HG03342 (cell line): ENCODE measurements around the gene SUPT4H1.
A peak's percentile ranks its signal among the peaks of the same experiment; 100 is the strongest.

Experiments used
- ATAC-seq: cut with Tn5 transposase; IDR thresholded peaks from one replicate; pipeline ENCODE4 v1.9.1; 2021; ENCODE audit warnings: mild to moderate bottlenecking, moderate library complexity; ENCODE audit not compliant: unreplicated experiment

Gene SUPT4H1

DNA sequence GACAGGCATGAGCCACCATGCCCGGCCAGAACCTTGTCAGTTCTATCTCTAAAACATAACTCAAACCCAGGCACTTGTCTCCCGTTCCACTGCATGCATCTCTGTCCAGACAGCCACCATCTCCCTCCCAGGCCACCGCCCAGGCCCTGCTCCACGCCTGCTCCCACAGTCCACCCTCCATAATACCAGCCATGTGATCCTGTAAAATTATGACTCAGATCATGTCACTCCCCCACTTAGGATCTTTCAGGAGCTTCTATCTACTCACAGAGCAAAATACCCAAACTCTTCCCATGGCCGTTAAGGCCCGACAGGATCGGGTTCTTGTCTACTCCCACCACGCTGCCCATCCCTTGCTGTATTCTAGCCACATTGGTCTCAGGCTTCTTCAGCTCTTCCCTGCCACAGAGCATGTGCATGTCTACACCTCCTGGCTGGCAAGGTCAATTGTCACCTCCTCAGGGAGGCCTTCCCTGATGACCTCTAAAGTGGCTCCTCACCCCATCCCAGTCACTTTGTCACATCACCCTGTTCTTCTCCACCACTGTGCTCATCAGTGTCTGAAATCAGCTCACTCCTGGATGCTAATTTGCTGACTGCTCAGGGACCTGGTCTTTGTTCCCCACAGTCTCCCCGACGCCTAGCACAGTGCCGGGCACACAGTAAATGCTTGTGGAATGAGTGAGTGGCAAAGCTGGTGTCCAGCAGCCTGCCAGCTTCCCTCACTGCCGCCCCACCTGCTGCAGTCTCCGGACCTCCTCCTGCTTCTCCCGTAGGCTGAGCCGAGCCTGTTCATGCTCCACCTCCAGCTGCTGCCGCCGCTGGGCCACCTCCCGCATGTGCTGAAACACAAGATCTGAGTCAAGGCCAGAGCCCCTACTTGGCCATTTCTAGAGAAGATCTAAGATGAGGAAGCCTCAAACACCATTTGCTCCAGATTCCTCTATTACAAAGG is 30.2 kb downstream of the SUPT4H1 start:
- ATAC-seq: no peak

DNA sequence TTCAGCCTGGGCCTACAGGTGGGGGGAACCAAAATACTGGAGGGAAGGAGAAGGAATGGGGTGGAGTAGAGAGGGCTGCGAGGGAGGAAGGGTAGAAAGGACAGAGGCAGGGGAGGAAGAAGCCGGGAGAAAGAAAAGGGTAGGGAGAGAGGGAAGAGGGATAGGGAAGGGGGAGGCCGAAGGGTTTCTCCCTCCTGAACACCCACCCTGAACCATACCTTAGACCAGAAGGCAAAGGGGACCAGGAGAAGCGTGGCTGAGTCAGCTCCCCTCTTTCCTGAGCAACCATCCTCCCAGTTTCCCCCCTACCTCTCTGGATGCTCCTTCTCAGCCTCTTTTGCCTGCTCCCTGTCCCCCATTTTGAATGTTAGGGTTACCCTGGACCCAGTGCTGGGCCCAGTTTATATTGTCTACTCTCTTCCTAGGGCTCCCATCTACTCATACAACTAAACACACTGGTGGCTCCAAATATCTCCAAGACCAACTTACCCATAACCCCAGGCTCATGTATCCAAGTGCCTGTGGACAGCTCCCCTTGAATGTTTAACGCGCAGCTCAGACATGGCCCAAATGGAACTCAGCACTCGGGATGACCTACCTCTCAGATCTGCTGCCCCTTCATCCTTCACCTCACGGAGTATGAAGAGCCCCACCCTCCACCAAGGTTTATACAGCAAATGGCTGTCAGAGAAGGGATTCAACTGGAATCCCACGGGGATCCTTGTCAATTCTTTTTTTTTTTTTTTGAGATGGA is 31.3 kb downstream of the SUPT4H1 start:
- no peak for ATAC-seq

DNA sequence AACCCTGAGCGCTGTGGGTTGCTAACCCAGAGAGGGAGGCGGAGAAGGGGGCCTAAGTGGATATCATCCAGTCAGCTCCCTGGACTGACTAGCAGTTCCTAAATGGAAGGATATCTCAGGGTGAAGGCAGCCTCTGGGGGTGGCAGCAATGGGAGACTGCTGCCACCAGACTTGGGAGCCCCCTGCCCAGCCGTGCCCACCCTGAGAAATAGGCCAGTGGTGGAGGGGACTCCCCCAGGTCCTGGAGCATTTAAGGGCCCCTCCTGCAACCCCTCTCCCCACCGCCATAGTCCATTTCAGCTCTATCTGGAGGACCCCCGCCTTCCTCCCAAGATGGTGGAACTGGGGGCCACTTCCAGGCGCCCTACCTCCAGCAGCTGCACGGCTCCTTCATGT is 31.8 kb downstream of the SUPT4H1 start:
- no peak for ATAC-seq

DNA sequence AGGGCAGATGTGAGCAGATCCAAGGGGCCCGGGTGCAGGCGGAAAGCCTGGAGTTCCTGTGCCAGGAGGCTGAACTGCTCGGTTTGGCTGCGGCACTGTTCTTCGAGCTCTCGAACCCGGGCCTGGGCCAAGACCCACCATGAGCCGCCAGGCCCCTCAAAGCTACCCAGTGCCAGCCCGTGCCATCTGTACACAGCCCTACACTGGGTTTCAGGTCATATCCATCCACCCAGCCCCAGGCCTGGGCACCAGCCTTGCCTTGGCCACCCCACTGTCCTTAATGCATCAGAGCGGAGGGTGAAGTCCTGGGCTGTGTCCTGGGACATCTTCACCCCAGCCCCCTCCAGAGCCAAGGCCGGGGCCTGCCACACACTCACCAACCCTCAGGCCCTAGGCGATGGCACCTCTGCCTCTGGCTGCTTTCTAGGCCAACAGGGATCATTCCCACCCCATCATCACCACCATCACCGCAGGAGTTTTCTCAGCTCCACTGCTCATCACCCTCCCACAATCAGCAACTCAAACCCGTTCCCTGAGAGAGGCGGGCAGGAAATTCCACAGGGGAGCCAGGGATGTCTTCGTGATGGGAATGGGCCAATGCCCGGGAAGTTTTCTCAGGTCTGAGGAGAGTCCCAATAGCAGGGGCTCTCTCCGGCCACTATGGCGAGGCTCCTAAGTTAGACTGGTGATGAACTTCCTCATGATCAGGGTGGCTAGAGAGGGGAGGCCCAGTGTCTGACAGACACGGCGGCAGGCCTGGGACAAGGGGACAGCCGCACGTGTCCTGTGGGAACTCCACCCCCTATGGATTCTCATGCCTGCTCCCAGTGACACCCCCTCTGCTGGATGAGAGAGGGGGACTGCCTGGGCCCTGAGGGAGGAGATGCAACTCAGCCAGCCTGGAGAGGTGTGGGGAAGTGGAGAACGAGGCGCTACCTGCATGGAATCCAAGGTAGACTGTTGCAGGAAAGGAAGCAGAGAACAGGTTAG is 32.5 kb downstream of the SUPT4H1 start:
- no peak for ATAC-seq

DNA sequence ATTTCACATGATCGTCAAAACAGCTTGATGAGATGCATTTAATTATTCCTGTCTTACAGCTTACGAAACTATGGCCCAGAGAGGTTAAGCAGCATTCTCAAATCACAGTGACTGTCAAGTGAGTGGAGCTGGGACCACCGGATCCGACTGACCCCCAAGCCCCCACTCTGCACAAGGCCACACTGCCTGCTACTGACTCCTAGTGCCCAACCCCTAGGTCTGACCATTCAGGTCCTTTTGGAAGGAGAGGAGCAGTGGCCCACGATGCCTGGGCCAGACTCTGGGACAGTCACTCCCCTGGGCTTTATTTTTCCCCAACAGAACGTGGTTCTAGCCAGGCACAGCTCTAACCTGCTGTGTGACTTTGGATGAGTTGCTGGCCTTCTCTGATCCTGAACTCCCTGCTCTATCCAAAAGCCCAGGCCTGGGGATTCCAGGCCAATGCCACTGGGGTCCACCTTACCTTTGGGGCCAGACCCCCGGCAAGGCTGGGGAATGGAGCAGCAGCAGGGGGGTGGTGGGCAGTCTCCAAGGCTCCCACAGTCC is 33.3 kb downstream of the SUPT4H1 start:
- no peak for ATAC-seq

DNA sequence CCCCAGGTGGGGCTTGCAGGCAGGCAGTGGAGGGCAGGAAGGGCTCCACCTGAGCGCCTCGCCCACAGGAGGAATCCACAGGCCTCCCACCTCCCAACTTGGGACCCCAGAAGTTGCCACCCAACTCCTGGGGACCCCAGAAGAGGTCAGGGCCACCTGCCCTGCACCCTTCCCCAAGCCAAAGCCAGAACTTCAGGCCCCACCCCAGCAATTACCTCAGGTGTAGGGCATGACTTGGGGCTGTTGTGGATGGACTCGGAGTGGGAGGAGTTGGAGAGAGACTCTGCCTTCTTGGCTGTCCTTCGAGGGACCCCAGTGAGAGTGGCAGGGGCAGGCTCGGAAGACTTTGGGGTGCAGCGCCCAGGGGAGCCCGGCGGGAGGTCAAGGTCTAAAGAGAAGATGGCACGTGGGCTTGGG is 33.9 kb downstream of the SUPT4H1 start:
- no peak for ATAC-seq

DNA sequence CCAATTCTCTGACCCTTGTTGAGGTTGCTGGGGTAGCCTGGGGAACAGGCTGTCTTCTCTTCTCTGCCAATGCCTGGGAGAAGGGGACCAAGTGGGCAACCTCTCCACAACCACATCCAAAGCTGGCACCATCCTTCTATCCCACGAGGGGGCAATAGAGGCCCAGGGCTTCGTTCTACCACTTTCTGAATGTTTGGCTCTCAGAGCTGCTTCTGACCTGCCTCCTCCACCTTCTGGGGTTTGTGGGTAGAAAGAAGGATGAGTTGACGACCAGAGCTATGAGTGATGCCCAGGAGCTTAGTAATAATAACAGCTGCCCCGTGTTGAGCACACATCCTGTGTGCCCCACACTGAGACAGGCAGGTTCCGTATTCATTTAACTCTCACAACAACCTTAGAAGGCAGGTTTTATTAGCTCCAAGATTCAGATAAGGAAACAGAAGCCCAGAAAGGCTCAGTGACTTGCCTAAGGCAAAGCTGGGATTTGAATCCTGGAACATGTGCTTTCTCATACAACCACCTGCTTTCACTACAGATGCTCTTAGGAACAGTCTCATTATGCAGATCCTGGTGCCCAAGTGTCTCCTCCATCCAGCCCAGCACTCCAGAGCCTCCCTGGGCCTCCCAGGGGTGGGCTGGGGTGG is 34.5 kb downstream of the SUPT4H1 start:
- ATAC-seq: peak; percentile 61

DNA sequence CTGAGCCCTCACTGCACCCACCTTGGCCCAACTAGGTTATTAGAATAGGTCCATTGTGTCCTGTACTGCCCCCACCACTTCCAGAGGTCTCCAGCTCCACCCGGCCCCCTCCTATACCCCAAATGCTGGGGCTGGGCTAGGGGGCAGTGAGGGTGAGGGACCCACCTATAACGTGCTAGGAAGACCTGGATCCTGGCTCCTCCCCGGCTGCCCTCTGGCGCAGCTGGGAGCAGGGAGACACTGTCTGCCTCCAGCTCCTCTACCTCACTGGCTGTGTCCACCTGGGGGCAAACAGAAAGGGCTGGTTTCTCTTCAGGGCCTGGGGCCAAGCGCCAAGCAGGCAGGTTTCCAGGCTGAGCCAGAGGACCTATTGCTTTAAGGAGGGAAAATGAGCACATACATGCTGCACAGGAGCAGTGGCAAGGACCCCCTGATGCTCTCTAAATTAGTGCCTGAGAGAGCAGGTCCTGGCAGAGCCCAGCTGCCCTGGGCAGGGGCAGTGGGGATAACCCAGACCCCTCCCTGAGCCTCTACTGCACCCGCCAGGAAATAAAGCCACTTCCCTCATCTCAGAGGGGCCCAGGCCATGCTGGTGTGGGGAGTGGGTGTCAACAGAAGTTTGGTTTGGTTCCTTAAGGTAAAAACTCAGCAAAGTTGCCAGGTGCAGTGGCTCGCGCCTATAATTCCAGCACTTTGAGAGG is 35.6 kb downstream of the SUPT4H1 start:
- ATAC-seq: no peak

DNA sequence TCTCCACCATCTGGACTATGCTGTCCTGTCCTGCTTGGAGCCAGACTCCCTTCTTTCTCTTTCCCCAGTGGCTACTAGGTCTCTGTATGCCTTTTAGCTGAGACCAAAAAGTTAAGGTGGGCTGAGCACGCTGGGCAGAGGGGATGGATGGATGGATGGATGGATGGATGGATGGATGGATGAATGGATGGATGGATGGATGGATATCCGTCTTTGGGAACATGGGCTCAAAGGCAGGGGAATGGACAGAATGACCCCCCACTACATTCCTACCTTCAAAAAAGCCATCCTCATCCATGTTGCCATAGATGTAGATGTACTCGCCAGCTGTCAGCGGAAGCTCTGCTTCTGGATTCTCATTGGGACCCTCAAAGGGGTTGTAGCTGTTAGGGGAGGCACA is 36.3 kb downstream of the SUPT4H1 start:
- ATAC-seq: no peak

DNA sequence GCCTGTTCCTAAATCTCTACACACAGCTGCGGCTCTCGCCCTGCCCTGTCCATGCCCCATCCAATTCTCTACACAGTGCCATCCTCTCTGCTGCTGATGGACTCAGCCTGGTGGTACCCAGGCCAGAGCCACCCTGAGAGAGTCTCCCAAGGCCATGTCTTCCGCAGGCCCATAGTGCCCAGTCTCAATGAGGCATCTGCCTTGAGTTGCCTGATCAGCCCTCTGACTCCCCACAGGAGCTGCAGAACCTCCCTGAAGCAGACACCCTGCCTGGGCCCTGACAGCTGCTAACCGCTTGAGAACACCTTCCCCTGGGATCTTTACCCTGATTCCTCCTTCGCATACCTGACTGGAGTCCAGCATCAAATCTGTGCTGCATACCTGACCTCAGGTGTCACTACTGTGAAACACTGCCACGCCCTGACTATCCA is 36.7 kb downstream of the SUPT4H1 start:
- no peak for ATAC-seq

DNA sequence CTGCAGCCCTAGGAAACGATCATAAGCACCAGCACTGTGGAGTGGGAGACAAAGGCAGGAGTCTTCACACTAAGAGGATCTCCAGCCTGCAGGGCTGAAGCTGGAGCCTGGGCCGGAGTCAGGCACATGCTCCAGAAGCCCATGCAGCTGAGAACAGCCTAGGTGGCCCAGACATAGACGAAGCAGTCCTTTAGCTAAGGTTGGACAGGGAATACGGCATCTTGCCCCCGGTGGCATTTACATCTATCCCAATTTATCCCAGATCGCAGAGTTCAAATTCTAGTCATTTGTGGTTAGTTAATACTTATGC is 37.3 kb downstream of the SUPT4H1 start:
- no peak for ATAC-seq

DNA sequence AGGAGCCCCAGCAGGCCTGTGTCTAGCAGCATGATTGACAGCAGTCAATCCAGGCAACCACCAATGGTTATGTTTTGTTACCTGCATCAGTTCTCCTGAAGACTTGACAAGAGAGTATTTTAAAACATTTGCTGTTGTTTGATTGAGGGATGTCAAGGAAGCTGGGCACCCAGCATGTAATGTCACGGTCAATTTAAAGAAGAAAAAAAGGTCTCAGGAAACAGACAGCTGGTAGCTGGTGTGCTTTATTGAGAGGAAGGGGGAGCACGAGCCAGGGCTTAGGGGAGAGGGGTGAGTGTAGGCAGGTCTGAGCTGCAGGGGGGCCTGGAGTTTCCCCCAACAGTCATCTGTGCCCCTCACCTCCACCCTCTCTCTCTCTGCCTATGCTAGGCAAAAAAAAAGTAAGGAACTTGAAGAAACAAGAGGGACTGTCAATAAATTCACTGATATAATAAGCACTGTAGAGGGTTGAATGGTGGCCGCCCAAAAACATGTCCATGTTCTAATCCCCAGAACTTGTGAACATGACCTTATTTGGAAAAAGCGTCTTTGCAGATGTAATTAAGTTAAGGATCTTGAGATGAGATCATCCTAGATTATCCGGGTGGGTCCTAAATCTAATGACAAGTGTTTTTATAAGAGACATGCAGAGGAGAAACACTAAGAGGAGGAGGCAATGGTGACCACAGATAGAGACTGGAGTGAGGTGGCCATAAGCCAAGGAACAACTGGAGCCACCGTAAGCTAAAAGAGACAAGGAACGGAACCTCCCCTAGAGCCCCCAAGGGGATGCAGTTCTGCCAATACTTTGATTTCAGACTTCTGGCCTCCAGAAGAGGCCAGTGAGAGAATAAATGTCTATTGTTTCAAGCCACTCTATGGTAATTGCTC is 37.9 kb downstream of the SUPT4H1 start:
- no peak for ATAC-seq

DNA sequence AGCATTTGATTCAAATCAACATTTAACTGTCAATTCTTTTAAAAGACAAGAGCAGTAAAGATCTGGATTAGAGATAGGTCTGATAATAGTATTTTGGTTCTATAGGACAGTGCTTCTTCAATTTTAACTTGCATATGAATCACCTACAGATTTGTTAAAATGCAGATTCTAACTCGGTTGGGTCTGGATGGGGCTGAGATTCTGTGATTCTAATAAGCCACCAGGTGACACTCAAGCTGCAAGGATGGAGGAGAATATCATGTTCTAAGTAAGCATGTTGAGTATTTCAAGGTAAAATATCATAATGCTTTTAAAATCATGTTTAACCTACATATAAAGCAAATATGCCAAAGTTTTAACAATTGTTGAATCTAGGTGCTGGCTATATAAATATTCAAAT is 39.2 kb downstream of the SUPT4H1 start:
- ATAC-seq: no peak

DNA sequence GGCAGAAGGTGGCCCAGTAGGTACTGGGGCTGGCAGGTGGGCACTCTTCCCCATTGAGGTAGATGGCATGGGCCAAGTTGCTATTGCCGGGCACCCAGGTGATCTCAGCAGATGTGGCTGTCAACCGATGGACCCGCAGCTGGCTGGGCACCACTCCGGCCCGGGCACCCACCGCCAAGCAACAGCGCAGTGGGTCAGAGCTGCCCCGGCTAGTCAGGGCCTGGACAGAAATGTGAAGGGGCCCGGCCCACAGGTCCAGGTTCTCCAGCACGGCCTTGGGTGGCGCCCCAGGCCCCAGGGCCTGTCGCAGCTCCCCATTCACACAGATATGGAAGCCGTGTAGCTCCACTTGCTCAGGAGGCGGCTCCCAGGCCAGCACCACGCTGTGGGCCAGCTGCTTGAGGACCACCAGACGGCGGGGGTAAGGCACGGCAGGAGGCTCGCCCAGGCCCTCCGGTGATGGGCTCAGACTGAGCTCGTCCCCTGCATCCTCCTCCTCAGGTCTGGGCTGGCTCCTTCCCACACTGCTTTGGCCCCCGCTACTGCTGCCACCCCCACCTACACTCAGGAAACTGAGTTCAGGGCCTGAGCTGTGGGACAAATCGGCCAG is 39.9 kb downstream of the SUPT4H1 start:
- ATAC-seq: no peak

DNA sequence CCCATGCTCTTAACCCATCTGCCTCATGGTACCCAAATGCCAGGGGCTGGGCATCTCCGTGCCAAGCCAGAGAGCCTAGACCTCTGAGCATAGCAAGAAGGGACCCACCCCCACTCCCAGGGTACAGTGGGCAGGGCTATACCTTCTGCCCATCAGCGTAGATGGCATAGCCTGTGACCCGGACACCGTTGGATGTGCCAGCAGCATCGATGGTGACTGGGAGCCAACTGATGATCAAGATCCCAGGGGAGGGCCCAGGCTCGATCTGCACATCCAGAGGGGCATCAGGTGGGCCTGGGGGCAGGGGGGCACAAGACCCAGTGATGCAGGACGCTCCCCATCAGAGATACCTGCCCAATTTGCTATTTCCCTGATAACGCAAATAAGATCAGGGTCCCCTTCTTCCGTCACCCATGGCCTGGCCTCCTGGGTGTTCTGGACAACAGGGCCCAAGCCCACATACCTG is 40.5 kb downstream of the SUPT4H1 start:
- ATAC-seq: no peak

DNA sequence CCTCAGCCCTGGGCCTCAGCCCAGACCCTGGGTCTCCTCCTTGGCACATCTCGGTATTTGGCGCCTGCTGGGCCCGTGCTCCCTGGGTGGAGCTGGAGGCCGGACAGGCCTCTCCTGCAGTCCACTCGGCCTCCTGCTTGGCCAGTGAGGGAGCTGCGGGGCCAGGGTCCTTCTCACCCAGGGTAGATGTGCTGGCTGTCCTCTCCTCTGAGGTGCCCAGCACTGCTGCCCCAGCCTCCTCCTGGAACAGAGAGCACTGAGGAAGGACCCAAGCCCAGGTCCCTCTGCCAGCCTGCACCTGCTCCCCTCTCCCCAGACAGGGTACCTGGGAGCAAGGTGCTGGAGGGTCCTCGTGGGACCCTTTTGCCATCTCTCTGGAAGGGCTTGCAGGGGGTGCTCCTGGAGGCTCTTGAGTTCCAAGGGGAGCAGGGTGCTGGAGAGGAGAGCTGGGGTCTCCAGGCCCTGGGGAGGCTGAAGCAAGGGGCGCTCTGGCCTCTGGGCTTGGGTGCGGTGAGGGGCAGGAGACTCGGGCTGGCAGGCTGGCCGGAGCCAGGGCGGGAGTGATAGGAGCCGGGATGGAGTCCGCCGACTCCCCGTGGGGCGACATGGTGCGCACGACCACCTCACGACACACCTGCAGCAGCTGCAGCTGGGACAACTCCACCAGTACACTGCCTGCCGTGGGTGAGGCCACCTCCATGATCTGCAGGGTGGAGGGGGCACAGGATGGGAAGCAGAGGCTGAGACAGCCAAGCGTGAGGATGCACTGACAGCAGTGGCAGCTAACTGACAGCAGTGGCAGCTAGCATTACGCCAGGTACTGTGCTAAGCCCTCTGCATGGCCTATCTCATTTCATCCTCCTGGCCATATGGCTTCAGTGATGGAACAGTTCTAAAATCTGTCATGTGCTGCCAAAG is 41.2 kb downstream of the SUPT4H1 start:
- ATAC-seq: no peak

DNA sequence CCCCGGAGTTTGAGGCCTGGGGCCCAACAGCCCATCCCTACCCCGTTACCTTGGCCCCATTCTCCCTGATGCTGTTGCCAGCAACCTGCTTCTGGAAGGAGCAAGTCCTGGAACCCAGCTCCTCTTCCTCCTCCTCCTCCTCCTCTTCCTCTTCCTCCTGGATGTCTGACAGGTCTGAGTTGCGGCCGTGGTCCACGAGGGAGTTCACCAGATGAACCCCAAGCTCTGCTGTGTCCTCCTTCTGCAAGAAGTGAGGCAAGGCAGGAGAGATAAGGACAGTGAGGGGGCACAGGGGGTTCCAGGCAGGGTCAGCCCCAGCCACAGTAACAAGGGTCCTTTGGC is 42.1 kb downstream of the SUPT4H1 start:
- ATAC-seq: no peak
